ENCODE data around the gene SCNM1.

GRCh38 chr1:151171190-151171589, 5.2 kb downstream of the SCNM1 start:
- TF ChIP-seq CTCF (conservative IDR thresholded peaks at IDR 0.05 in 1 of 2, IDR thresholded peaks at IDR 0.05 in 1 of 2; ENCODE audit: low read depth in 1 of 2, low read length in 2 of 2) = no peak
- no peak for TF ChIP-seq EZH2 (IDR thresholded peaks at IDR 0.05; ENCODE audit: low read length, missing control alignments)
